Stimulated activated CD8-positive, alpha-beta memory T cell treated with anti-CD3 and anti-CD28 coated beads, Interleukin-15, amount 100 ng/mL, for 24 hours (primary cell): ENCODE data around the gene OSCAR.

Source experiments
- DNase-seq: peaks from one replicate; pipeline ENCODE4 v3.0.0-alpha.2; 2020; ENCODE audit warnings: low read depth

OSCAR gene, protein sequence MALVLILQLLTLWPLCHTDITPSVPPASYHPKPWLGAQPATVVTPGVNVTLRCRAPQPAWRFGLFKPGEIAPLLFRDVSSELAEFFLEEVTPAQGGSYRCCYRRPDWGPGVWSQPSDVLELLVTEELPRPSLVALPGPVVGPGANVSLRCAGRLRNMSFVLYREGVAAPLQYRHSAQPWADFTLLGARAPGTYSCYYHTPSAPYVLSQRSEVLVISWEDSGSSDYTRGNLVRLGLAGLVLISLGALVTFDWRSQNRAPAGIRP

DNA sequence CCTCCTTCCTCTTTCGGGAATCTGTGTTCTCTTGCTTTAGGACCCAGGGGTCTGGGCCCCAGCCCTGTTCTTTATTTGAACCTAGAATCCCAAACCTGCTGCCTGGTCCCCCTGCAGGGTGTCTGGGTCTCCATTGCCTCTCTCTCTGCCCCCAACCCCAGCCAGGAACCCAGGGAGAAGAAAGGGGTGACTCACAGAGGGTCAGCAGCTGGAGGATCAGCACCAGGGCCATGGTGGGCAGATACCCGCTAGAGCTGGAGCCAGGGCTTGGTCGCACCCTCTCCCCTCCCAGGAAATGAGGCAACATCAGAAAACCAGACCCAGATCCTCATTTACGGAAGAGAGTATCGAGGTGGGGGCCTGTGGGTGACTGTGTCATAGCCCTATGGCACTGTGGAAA is at the start of gene OSCAR:
OSCAR (minus strand) TSS at position 243 of the 400 bp plus-strand sequence; CDS start at position 232, 11 bp downstream.
- DNase-seq: no peak

DNA sequence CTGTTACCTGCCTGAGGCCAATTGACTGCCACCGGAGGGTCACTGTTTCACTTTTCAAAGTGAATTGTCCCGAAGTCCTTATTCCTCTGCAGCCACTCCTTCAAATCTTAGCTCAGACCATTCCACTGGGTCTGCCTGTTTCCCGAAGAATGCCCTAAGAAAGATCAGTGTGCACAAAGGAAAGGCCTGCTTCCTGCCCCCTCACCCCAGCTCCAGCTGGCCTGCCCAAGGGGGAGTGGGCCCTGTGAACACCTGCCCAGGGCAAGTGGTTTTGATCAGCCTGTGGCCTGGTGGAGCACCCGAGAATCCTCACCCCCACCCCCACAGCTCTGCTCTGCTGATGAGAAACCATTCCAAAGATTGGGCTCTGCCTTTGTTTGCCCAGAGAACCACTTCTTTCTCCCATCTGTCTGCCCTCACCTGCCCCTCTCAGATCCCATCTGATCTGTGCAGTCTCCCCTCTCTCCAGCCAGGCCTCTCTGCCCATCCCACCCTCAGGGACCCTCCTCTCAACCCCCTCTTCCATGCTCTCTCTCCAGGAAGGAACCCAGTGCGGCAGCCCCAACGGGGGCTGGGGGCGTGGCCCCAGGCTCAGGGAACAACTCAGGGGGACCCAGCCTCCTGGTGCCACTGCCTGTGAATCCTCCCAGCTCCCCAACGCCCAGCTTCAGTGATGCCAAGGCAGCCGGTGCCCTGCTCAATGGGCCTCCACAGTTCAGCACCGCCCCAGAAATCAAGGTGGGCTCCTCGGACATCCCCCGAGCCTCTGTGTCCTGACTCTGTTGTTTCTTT is 48.6 kb upstream of the OSCAR start:
- no peak for DNase-seq

DNA sequence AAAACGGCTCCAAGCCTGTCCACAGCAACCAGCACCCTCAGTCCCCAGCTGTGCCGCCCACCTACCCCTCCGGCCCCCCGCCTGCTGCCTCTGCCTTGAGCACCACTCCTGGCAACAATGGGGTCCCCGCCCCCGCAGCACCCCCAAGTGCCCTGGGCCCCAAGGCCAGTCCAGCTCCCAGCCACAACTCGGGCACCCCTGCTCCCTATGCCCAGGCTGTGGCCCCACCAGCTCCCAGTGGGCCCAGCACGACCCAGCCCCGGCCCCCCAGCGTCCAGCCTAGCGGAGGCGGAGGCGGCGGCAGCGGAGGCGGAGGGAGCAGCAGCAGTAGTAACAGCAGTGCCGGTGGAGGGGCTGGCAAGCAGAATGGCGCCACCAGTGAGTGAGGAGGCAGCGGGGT is 47.6 kb upstream of the OSCAR start:
- DNase-seq: no peak

DNA sequence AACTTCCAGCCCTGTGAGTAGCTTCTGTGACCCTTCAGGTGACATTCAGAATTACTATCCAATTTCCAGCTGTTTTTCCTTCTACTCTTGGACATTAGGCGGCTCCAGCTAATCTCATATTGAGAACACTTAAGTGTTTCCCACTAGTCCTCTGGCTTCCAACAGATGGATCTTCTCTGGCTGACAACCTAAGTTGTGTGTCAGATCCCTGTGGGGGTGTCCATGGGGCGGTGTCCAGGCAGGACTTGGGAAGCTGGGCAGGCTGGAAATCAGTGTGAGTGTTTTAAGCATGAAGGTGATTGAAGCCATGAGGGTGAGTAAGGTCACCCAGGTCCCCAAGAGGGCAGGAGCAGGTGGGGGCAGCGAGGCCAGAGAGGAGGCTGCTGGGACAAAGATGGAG is 47.1 kb upstream of the OSCAR start:
- no peak for DNase-seq

DNA sequence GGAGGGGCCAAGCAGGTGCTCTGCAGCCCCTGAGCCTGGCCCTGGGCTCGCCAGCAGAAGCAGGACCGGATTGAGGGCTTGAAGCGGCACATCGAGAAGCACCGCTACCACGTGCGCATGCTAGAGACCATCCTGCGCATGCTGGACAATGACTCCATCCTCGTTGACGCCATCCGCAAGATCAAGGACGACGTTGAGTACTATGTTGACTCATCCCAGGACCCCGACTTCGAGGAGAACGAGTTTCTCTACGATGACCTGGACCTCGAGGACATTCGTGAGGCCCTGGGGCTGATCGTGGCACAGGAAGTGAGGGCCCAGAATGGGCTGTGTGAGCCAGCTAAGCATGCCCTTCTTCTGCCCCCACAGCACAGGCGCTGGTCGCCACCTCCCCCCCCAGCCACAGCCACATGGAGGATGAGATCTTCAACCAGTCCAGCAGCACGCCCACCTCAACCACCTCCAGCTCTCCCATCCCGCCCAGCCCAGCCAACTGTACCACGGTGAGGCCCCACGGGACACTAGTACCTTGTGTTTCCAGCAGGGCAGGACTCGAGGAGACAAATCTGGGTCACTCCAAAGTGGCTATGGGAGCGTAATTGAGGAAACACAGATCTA is 45.0 kb upstream of the OSCAR start:
- DNase-seq: no peak

DNA sequence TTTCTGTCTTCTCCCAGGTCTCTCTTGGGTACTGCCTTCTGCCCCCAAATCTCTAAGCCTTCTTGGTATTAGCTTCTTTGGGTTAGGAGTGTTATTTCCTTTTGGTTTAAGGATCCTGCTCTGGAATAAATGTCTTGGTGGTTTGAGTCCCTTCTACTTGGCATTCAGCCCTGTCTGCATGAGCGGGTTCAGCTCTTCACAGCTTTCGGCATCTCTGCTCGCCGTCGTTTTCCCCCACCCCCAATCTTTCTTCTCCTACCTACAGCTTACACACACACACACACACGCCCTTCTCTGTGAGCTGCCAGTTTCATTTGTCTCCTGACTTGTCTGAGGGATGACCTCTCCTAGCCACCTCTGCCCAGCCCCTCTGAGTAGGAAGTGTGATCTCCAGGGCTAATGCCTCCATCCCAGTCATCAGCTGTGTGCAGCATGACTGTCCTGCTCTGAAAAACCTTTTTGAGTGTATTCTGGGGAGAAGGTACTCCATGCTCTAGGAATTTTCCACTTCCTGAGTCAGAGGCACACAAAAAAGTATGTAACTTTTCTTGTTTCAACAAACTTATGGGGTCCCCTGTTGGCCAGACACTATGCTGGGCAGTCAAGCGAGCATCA is 41.7 kb upstream of the OSCAR start:
- no peak for DNase-seq

DNA sequence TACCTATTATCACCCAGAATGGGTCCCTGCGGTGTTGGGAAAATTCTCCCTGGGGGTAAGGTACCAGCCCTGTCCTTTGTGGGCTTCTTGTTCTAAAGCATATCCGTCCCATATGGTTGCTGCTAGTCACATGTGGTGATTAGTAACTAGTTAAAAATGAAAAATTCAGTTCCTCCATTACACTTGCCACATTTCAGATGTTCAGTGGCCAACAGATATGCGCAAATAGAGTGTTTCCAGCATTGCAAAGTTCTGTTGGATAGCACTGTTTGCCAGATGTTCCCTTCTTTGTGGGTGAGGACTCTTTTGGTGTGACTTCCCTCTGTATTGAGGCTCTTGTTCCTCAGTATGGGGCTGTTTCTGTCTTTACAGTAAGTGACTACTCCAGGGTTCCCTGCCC is 40.8 kb upstream of the OSCAR start:
- no peak for DNase-seq

DNA sequence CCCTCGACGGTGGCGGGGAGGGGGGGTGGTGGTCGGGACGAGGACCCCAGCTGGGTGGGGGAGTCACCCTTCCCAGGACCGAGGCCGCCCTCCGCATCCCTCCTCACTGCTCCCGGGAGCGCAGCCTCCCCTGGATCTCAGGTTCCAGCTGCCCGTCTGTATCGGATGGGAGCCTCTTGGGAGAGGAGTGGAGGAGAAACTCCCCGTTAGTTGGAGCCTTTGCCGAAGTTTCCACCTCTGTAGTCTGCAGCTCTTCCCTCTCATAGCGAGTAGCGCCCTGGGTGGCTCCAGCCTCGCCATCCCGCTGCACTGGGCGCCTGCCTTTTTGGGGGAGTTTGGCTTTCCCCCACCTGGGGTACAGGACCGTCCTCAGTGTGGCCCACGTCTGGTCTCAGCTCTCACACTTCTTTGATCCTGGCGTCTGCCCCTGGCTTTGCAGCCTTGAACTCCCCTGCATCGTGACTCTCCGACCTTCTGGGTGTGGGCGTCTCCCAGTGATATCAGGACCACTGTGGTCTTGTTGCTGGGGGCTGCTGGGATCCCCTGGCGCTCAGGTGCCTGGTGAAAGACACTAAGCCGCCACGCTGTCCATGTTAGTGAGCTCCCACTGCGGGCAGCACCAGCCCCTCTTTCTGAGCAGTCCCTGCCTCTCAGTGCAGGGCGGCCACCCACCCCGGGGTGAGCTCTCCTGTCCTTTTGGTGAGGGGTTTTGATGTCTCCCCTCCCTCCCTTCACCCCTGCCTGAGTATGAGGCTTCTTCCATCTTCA is 38.1 kb upstream of the OSCAR start:
- DNase-seq: no peak

DNA sequence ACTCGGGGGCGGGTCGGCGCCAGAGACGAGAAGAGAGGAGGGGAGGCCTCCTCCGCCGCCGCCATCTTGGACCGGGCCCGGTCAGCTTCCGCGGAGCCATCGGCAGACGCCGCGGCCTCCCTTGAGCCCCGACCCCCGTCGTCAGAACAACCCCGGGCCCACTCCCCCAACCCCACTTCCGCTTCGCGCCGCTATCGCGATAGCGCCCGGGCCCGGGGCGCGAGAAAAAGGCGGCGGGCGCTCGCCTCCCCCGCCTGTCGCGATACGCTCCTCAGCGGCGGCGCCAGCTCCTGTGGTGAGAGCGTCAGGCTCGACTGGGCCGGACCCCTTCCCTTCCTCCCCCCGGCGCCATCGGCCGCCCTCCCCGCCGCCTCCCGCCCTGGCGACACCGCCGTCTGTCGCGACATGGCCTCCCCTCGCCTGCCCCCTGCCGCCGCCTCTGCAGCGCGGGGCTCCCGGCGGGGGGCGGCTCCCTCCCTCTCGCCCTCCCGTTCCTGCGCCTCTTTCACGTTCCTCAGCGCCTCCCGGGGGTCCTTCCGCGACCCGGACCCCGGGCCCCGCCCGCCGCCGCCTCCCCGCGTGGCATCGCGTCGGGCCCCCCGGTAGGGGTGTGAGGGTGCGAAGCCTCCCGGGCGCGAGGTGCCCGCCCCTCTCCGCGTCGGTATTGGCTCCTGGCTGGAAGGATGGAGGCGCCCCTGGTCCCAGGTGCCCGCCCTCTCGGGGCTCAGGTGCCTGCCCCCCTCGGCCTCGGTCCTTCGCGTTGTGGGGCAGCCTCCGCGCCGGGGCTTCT is 37.3 kb upstream of the OSCAR start, which contains the start of gene CNOT3:
CNOT3 (plus strand) TSS at position 64 of the 790 bp plus-strand sequence. CDS start 5,217 bp downstream, outside the sequence.
- DNase-seq: no peak

DNA sequence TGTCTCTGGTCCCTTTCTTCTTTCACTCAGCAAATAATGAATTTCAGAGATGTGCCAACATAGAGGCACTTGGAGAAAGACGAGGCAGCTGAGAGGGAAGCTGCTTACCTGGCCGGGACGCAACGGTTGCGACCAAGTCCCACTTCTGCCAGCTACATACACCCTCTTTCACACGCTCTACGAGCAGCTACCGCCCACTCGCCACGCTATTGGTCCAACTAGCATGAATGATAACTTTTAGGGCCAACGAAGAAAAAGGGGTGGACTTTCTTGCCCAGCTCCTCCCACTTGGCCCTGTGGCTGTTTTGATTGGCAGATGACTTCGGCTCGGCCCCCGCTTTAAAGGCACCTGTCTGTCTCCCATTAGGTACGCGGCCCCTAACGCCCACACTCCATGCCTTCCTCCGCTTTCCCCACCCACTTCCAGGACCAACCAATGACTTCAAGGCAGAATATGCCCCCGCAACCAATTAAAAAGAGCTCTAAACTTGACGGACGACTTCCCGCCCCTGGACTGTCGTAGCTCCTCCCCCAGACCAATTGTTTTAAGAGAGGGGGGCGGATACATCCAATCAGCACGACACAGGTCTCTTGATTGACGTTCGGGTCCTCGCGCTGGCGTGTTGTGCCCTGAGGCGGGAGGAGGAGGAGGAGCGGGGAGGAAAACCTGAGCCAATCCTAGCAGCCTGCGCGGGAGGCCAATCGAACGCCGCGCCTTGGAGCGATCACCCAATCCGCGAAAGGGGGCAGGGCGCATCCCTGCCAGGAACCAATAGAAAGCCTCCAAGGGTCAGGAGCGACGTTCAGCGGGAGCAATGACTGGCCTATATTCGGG is 36.5 kb upstream of the OSCAR start:
- peak; percentile 91 for DNase-seq

DNA sequence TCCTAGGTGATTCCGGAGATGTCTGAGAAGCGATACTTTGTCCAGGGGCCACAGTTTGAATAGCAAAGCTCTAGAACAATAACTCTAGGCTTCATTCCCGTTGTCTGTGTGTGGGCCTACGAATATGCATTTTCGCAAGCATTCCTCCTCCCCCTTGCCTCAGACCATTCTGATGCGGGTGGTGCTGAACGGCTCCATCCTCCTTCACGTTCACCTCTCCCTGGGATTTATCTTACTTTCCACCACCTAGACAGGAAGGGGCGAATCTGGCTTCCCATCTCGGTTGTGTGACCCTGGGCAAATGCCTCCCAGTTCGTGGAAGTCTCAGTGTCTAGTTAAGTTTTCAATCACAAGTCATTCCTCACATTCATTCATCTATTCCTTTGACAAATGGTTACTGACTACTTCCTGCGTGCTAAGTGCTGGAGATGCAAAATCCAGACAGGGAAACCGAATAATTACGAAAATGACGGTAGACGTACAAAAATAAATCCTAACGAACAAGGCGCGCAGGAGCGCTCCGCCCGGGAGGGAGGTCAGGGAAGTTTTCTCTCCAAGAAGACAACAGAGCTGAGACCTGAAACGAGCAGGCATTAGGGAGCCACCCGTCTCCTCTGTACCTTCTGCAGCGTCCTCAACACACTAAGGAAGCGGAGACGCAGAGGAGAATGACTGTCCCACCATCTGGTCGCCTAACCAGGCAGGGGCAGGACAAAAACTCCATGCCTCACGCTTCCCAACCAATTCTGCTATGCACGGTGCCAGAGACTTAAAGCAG is 35.7 kb upstream of the OSCAR start:
- no peak for DNase-seq

DNA sequence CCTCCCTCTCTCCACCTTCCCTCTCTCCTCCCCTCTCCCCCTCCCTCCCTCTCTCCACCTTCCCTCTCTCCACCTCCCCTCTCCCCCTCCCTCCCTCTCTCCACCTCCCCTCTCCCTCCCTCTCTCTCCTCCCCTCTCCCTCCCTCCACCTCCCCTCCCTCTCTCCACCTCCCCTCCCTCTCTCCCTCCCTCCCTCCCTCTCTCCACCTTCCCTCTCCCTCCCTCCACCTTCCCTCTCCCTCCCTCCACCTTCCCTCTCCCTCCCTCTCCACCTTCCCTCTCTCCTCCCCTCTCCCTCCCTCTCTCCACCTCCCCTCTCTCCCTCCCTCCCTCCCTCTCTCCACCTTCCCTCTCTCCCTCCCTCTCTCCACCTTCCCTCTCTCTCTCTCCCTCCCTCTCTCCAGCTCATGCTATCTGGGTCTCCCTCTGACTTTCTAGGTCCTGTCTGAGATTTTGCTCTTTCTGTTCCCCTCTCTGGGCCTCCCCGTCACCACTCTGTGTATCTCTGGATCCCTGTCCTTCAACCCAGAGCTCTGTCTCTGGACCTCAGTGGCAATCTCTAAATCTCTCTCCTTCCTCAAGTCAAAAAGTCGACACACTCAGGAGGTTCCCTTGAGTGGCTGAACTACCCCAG is 33.5 kb upstream of the OSCAR start:
- no peak for DNase-seq

DNA sequence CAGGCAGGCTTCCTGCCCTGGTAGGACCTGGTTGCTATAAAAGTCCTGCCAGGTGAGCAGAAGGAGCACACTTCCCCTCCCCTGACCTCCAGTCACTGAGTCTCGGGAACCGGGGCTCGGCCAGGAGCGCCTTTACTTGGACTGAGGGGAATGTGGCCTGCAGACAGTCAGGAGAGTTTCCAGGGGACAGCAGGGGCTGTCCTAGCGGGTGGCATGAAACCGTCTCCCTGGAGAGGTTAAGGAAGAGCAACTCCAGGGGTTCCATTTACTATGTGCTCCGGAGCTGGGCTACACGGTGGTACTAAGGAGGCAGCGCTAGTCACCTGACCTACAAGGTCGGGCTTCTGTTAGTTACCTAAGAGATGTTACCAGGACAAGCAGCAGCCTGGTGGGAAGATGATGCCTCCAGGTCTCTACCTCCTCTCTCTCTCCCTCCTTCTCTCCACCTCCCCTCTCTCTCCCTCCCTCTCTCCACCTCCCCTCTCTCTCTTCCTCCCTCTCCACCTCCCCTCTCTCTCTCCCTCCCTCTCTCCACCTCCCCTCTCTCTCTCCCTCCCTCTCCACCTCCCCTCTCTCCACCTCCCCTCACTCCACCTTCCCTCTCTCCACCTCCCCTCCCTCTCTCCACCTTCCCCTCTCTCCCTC is 32.8 kb upstream of the OSCAR start:
- no peak for DNase-seq

DNA sequence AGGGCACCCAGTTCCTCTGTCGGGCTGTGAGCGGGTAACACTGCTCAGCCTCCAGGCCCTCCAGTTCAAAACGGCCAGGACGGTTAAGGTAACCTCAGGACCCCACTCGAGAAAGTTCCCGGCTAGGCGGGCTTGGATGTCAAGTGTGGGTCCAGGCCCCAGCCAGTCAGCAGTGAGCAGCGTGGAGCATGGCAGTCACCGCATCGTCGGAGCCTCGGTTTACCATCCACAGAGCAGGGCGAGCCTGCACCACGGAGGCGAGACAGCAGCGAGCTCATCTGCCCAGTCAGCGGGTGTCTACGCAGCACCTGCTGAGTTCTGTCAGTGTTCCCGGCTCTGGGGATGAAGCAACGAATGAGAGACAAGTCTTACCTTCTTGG is 29.0 kb upstream of the OSCAR start:
- DNase-seq: no peak

DNA sequence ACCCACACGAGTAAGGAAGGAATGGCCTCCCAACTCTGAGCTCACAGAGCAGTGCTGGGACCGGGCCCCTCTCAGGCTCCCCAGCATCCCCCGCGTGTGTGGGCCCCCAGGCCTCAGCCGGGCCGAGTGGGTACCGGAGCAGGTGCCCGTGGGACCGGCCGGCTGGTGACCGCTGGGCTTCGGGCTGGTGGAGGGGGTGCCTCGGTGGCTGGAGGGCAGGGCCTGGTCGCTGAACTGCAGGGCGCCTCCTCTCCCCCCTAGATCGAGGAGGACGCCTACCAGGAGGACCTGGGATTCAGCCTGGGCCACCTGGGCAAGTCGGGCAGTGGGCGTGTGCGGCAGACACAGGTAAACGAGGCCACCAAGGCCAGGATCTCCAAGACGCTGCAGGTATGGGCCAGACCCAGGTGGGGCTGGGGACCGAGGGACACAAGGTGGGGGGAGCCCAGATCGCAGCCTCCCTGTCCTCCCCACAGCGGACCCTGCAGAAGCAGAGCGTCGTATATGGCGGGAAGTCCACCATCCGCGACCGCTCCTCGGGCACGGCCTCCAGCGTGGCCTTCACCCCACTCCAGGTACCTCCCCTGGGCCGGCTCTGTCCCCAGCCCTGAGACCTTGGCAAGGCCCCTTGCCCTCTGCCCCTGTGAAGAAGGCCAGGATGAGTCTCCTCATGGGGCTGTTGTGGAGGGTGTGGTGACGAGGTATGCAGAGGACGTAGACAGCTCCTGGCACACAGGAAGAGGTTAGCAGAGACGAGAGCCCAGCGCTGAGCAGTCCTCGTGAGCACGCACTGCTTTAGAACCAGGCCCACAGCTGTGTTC is 28.4 kb upstream of the OSCAR start:
- no peak for DNase-seq

DNA sequence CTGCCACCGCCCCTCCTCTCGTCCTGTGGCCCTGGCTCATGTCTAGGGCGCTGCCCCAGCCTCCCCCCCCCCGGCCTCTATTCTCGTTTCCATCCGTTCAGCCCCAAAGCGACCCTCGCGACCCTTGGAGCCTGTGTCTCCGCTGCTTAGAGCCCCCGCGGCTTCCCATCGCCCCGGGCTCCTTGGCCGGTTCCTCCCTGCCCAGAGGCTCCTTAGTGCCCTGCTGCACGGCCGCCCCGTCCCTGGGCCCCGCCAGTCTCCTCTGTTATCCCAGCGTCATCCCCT is 27.8 kb upstream of the OSCAR start:
- no peak for DNase-seq

DNA sequence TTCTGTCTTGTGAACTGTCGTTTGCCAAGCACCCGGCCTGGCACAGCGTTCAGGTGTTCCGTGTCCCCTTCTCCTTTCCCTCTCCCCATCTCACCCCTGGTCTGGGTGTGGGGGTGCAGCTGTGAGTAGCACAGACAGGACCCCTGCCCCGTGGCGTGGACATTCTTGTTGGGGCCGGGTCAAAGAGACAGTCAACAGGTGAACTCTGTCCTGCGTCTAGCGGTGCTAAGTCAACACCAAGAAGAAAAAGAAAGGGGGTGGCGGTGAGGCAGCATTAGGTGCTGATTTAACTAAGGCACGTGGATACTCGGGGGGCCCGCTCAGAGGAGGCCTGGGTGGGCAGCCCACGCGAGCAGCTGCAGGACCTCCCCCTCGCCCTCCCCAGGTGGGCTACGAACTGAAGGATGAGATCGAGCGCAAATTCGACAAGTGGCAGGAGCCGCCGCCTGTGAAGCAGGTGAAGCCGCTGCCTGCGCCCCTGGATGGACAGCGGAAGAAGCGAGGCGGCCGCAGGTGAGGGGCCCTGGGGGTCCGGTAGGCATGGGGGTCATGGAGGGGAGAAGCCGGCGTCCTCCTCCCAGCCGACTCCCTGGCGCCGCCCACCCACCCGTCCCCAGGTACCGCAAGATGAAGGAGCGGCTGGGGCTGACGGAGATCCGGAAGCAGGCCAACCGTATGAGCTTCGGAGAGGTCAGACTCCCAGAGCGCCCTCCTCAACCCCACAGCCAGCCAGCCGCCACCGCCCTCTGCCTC is 27.3 kb upstream of the OSCAR start:
- DNase-seq: no peak
